Measurements from ENCODE around the gene OIT3.

OIT3 gene

DNA sequence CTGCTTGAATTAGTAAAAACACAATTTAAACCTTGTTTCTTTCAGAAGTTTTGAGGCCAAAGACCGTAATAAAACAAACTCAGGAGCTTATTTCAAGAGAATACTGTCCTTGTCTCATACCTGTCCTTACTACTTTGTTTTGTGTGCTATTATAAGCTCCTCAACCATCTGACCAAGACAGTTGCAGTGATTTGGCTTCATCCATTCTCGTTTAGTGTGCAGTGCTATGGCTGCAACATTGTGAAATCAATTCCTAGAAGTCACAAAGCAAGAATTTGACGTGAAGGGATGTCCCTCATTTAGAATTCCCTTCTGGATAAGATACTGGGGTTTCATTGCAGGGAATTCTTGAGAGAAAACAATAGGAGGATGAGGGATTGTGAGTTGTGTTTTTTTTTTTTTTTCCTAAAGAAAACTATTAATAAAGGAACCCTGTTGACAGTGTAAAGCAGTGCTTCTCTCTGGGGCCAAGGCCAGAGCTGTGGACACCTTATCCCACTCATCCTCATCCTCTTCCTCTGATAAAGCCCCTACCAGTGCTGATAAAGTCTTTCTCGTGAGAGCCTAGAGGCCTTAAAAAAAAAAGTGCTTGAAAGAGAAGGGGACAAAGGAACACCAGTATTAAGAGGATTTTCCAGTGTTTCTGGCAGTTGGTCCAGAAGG is at the start of gene OIT3:
Gene OIT3 (plus strand): TSS at position 604 of the 663 bp plus-strand sequence. CDS start 60 bp downstream, outside the sequence.
- DNase-seq (ENCODE audit: low spot score) = no peak

DNA sequence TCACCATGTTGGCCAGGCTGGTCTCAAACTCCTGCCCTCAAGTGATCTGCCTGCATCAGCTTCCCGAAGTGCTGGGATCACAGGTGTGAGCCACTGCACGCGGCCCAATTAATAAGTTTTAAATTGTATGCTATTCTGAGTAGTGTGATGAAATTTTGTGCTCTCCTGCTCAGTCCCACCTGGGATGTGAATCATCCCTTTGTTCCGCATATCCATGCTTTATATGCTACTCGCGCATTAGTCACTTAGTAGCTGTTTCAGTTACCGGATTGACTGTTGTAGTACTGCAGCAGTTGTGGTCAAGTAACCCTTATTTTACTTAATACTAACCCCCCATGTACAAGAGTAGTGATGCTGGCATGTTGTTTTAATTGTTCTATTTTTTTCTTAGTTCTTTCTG is 47.3 kb upstream of the OIT3 start:
- peak; percentile 9 for DNase-seq (ENCODE audit: low spot score)

DNA sequence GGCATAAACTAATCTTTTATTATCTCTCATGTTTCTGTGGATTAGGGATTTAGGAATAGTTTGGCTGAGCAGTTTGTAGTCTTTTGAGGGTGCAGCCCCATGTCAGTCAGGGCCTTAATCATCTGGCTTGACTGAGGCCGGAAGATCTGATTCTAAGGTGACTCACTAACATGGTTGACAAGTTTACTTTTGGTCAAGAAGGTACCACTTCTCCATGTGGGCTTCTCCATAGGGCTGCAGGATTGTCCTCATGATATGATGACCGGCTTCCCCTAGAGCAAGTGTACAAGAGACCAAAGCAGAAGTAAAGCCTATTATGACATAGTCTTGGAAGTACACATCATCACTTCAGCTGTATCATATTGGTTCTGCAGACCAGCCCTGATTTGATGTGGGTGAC is 45.9 kb upstream of the OIT3 start:
- DNase-seq (ENCODE audit: low spot score) = no peak

DNA sequence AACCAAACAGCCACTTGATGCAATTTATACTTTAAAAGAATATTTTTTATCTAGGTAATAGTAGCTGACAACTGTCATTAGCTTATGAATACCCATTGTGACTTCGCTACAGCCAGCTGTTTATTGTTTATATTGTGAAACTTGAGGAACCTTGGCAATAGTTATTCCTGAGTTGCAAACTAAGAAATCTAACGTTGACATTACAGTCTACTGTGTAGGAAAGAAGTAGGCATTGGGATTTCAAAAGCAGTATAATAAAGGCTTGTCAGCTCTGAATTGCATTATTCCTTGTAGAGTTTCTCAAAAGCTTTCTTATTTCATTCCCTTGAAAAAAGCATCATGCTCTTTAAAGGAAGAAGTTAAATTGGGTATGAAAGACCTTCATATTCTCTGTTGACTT is 42.7 kb upstream of the OIT3 start:
- no peak for DNase-seq (ENCODE audit: low spot score)

DNA sequence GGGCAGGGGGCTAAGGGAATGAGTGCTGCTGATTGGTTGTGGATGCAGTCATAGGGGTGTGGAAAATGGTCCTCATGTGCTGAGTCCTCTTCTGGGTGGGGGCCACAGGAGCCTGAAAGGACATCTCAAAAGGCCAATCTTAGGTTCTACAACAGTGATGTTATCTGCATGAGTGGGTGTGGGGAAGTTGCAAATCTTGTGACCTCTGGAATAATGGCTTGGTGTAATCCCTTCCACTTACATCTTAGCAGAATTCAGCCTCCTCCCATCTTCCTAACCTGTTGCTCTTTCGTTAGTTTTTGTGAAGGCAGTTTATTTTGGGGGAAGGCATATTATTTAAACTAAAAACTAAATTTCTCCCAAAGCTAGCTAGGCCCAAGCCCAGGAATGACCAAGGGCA is 42.0 kb upstream of the OIT3 start:
- no peak for DNase-seq (ENCODE audit: low spot score)

DNA sequence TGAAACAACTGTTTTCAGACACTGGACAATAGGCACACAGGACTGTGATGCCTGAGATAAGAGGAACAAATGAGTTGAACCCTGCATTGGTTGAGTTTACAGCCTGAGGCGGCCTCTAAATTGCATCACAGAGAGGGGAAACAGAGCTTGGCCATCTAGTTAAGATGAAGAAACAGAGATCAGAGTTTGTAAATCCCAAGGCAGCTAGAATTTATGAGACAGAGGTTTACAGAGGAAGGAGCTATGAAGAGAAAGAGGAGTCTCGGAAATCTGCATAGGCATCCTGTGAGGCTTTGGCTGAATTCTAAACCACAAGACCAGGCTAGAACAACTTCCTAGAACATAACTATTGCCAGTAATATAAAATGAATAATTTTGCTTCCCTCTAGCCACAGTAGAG is 41.0 kb upstream of the OIT3 start:
- no peak for DNase-seq (ENCODE audit: low spot score)

DNA sequence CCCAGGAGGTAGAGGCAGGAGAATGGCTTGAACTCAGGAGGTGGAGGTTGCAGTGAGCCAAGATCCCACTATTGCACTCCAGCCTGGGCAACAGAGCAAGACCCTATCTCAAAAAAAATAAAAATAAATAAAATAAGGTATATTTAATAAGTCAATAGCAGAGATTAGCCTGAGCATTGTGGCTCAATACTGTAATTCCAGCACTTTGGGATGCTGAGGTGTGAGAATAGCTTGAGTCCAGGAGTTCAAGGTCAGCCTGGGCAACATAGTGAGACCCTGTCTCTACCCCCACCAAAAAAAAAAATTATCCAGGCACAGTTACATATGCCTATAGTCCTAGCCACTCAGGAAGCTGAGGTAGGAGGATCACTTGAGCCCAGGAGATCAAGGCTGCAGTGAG is 38.4 kb upstream of the OIT3 start:
- DNase-seq (ENCODE audit: low spot score) = no peak

DNA sequence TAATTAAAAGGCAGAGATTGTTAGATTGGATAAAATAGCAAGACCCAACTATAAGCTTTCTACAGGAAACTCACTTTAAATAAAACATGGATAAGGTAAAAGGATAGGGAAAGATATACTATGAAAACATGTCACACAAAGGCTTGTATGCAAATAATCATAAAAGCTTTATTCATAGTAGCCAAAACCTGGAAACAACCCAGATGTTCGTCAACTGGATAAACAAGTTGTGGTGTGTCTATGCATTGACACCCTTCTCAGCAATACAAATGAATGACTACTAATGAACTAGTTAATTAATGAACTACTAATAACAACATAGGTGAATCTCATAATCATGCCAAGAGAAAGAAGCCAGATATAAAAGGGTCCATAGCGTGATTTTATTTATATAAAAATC is 37.7 kb upstream of the OIT3 start:
- no peak for DNase-seq (ENCODE audit: low spot score)

DNA sequence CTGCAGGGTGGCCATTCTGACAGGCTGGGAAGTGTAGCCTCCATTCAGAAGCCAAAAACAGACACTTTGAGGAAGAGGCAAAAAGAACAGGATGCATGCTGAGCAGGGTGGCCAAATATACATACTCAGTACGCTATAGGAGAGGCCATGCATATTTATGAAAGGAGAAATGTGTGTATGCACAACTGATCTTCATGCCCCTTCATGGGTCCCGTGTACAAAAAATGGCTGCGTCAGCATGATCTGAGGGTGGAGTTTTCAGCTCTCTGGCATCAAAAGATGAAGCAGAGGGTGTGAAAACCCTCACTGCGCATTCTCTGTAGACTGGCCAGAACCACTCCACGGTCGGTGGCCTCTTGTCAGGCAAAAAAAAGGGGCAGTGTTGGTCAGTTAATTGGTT is 35.5 kb upstream of the OIT3 start:
- no peak for DNase-seq (ENCODE audit: low spot score)

DNA sequence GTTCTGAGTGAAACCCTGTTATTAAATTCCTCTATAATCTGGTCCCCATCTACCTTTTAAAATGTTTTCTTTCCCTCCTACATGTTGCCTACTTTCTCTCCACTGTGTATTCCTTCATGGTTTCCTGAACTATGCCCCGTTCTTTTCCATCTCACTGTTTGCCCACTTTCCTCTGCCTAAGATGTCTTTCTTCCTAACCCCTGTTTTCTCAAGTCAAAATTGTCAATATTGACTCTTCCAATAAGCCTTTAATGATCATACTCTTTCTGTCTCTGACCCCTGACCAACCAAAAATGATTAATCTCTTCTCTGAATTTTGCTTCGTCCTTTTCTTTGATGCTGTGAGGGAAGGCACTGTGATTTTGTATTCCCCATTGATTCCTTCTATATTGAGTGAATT is 30.6 kb upstream of the OIT3 start:
- DNase-seq (ENCODE audit: low spot score) = no peak

DNA sequence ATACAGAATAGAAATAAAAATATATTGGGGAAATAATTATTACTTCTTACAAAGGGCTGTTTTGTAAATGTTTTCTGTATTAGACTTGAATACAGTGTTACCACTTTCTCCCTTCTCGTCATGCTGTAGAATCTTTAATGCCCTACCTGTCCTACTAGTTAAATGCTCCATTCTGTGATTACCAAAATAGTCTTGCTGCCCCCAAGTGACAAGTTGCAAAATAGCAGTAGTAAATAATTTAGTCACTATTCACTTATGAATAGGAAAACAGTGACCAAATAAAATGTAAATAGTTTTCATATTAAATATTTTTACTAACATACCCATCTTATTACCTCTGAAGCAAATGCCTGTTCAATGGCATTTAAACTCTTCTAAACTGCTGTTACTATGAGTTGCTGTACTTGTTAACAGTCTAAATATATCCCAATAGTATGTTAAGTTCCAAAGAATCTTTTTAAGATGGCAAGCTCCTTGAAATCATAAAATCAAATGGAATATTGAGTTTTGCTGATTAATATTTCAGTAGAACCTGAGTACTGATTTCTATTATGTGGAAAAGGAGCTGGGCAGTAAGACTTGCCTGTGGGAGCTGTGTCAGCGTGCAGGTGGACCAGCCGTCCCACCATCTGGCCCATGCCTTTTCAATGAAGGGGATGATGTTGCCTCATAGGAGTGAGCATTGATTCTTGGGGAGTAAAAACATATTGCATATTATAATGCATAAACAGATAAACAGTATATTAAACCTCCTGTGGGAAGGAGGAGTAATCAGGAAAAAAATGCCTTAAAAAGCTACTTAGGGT is 18.1 kb upstream of the OIT3 start:
- DNase-seq (ENCODE audit: low spot score) = no peak

DNA sequence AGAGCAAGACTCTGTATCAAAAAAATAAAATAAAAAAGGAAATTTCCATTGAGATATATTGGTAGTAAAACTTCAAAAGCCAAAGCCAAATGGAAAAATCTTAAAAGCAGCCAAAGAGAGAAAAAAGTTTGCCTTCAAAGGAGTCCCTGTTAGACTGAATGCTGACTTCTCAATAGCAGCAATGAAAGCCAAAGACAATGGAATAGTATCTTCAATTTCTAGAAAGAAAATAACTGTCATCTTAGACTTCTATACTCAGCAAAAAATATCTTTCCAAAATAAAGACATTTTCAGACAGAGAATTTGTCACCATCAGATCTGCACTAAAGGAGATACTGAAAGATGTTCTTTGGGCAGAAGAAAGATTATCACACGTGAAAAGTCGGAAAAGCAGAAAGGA is 14.3 kb upstream of the OIT3 start:
- no peak for DNase-seq (ENCODE audit: low spot score)

DNA sequence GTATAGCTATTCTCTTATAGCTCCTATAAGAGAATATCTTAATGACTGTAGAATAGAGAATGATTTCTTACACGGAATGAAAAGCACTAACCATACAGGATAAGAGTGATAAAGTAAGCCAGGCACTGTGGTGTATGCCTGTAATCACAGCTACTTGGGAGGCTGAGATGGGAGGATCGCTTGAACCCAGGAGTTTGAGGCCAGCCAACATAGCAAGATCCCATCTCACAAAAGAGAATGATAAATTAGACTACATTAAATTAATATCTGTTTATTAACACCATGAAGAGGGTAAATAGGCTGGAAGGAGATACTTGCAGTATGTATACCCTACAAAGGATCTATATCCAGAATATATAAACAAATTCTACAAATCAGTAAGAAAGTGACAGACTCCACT is 12.2 kb upstream of the OIT3 start:
- DNase-seq (ENCODE audit: low spot score) = no peak

DNA sequence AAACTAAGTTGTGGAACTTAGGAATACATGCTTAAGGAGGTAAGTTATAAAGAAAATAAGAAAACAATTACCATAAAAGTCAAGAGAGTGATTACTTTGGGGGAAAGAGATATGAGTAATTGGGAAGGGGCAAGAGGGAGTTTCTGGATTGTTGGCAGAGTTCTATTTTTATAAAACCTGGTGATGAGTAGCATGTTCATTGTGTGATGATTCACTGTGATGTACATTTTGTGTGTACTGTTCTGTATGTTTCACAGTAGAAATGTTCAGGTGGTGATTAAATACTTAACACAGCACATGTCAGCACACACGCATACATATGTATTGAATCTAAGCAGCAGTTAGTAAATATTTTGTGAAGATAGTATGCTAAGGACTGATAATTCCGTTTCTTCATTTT is 9.7 kb upstream of the OIT3 start:
- DNase-seq (ENCODE audit: low spot score) = no peak

DNA sequence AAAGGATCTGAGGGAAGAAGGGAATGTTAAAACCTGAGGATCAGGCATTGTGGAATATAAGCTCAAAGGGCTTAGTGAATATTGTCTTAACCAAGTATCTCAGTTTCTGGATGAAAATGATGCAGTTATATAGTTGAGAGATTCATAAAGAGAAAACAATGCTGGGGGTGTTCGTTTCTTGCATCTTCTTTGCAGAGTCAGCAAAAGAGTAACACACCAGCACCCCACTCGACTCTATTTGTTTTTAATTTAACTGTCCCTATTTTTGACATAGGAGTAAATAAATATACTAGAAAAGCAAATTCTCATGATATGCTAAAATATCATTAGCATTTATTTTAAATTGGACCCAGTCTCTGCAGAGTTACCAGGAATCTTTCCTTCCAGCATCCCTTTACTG is 7.6 kb upstream of the OIT3 start:
- no peak for DNase-seq (ENCODE audit: low spot score)

DNA sequence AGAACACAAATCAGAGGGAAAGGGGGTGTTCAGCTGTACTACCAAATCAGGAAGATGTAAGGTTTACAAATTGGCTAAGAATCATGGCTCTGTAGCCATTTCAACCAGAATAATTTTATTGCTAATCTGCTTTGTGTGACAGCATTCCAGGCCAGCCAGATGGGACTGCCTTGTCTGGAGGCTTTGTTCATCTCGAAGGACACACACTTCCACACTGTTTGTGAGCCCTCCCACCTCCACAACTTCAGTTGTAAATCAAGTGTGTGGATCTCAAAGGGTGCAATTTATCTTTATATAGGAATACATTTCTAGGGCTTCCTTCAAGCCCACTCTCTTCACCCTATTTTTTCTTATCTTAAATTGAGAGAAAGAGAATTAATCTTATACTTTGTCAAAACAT is 6.9 kb upstream of the OIT3 start:
- no peak for DNase-seq (ENCODE audit: low spot score)

DNA sequence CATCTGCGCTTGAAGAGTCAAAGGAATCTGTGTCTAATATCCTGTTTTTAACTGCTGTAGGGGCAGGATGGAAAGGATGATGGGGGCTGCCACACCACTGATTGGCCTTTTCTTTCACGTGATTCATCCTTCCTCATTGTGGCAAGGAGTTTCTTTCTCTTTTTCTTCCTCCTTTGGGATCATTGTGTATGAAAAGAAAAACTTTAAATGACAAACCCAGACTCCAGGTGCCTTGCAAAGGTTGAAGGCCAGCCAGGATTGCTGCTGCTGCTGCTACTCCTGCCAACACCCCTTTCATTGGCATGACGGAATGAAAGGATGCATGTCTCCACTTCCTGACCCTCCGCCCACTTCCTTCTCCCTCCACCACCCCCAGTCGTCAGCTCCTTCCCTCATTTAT is 6.5 kb upstream of the OIT3 start:
- no peak for DNase-seq (ENCODE audit: low spot score)

DNA sequence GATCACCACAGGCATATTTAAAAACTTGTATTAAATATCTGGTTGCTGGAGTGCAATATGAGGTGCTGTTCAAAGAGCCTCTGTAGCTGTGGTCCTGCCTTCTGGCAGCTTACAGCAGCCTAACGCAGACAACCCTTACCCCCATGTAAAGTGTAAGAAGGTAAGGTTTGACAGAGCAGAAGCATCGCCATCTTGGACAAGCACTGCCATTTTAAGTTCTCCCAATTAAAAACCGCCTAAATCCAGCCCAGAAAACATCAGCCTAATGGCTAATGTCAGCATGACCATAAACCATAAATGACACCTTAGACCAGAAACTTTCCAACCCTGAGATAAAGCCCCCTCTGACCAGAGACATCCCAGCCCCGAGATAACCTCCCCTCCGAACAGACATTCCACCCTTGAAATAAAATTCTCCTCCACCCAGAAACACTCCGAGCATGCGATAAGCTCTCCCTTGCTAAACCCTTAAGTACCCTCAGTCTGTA is 5.3 kb upstream of the OIT3 start:
- DNase-seq (ENCODE audit: low spot score) = no peak

DNA sequence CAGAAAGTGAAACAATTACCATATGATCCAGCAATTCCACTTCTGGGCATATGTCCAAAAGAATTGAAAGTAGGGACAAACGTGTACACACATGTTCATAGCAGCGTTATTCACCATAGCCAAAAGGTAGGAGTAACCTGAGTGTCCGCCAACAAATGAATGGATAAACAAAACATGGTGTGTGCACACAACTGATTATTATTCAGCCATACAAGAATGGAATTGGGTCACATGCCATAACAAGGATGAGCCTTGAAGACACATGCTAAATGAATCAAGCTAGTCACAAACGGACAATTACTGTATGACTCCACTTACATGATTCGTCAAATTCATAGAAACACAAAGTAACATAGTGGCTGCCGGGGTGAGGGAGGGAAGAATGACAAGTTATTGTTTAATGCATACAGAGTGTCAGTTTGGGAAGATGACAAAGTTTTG is 4.1 kb upstream of the OIT3 start:
- DNase-seq (ENCODE audit: low spot score) = no peak

DNA sequence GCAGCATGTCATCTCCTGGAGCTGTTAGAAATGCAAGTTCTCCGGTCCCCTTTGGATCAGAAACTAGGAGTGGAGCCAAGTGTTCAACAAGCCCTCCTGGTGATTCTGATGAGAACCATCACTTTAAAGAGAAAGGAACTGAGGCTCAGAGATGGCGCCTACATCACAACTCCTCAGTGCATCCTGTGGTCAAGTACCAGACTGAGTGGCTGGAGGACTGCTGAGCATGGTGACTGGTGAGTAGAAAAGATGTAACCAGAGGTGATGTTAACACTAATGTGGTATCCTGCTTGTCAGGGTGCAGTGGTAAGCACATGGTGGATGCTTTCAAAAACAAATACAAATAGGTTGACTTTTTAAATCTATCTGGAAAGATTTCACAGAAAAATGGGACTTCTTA is 3.5 kb upstream of the OIT3 start:
- no peak for DNase-seq (ENCODE audit: low spot score)

DNA sequence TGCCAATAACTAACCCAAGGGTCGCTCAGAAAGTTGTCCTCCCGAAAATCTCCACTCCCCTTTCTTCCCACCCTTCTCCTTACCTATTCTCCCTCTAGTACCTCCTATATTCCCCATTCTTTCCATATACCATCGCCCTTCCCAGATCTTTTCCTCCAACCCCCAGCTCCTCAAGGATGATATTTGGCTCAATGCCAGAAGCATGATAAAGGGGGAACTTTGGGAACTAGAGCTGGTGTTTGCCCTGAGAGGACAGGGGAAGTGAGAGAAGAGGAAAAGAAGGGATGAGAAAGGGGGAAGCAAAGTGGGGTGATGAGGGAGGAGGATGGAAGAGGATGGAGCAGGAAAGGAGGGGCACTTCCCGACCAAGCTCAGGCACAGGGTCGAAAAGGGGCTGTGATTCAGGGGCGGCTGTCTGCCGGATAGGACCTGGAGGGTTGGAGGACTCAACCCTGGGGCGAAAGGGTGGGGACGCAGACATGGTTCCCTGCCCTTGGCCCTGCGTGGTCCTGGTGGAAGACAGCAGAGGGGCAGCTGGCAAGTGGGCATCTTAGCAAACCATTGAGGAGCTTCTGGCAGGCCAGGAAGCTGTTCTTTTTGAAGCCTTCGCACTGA is 1.8 kb downstream of the OIT3 start:
- no peak for DNase-seq (ENCODE audit: low spot score)

DNA sequence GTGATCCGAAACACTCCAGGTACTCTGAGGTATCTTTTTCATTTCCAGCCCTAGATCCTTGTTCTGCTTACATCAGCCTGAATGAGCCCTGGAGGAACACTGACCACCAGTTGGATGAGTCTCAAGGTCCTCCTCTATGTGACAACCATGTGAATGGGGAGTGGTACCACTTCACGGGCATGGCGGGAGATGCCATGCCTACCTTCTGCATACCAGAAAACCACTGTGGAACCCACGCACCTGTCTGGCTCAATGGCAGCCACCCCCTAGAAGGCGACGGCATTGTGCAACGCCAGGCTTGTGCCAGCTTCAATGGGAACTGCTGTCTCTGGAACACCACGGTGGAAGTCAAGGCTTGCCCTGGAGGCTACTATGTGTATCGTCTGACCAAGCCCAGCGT is 5.1 kb downstream of the OIT3 start:
- DNase-seq (ENCODE audit: low spot score) = no peak

DNA sequence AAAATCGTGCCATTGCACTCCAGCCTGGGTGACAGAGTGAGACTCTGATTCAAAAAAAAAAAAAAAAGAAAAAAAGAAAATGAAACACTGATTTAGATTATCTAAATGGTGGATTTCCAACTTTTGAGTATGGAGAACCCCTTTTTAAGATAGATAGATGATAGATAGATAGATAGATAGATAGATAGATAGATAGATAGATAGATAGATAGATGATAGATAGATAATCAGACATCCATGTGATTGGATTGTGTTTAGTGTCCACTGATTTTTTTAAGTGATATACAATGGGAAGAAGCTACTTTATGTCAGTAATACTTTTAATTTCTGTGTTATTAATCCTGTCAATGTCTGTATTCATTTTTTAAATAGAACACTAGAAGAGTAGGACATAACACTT is 6.0 kb downstream of the OIT3 start:
- DNase-seq (ENCODE audit: low spot score) = no peak
